HepG2 (cell line): Measurements from ENCODE around the gene B4GALT5. TPM values are rescaled to one million over a fixed set of nuclear protein-coding genes. Genes with fewer than 3 reads are reported as not detected.
A peak's percentile ranks its signal among the peaks of the same experiment; 100 is the strongest.

Source experiments
- HMG20A ChIP-seq: IDR thresholded peaks from 2 replicates; pipeline ENCODE4 v1.6.1; 2016; ENCODE audit warnings: borderline replicate concordance
- KDM4B ChIP-seq: sonication (generic); formaldehyde crosslinking; IDR thresholded peaks from 2 replicates; pipeline ENCODE4 v1.4.0; 2020; ENCODE audit warnings: missing genetic modification reagents
- RAD21 ChIP-seq: fragments of 450-650 bp; formaldehyde crosslinking; IDR thresholded peaks from 2 replicates; pipeline ENCODE4 v1.5.0; 2020; ENCODE audit warnings: mild to moderate bottlenecking
- REXO4 ChIP-seq: sonication (generic); formaldehyde crosslinking; IDR thresholded peaks from 2 replicates; pipeline ENCODE4 v1.8.0; 2022; ENCODE audit warnings: missing genetic modification reagents, mild to moderate bottlenecking, borderline replicate concordance
- SRSF4 ChIP-seq: fragments of 200-400 bp; formaldehyde crosslinking; IDR thresholded peaks from one replicate; pipeline ENCODE4 v1.6.1; 2018; ENCODE audit warnings: mild to moderate bottlenecking, low read depth, low read length, moderate library complexity; ENCODE audit not compliant: poor library complexity, severe bottlenecking
- YEATS2 ChIP-seq: sonication (generic); formaldehyde crosslinking; IDR thresholded peaks from 2 replicates; pipeline ENCODE4 v1.4.0; 2020; ENCODE audit warnings: missing genetic modification reagents, borderline replicate concordance
- ZNF224 ChIP-seq: sonication (generic); formaldehyde crosslinking; IDR thresholded peaks from 2 replicates; pipeline ENCODE4 v1.5.0; 2020; ENCODE audit warnings: mild to moderate bottlenecking, missing genetic modification reagents
- ZNF232 ChIP-seq: sonication (generic); formaldehyde crosslinking; IDR thresholded peaks from 2 replicates; pipeline ENCODE4 v1.4.0; 2020; ENCODE audit warnings: missing genetic modification reagents, borderline replicate concordance
- ZNF33B ChIP-seq: sonication (generic); formaldehyde crosslinking; IDR thresholded peaks from 2 replicates; pipeline ENCODE4 v1.5.1; 2020; ENCODE audit warnings: mild to moderate bottlenecking, missing genetic modification reagents
- ZNF432 ChIP-seq: sonication (generic); formaldehyde crosslinking; IDR thresholded peaks from 2 replicates; pipeline ENCODE4 v1.5.0; 2020; ENCODE audit warnings: missing genetic modification reagents, mild to moderate bottlenecking, borderline replicate concordance
- ZNF468 ChIP-seq: sonication (generic); formaldehyde crosslinking; IDR thresholded peaks from 2 replicates; pipeline ENCODE4 v1.8.0; 2022; ENCODE audit warnings: mild to moderate bottlenecking, moderate library complexity, missing genetic modification reagents
- ZNF605 ChIP-seq: sonication (generic); formaldehyde crosslinking; IDR thresholded peaks from 2 replicates; pipeline ENCODE4 v1.8.0; 2022; ENCODE audit warnings: mild to moderate bottlenecking, missing genetic modification reagents
- ZNF841 ChIP-seq: sonication (generic); formaldehyde crosslinking; IDR thresholded peaks from 2 replicates; pipeline ENCODE4 v1.8.1; 2023; ENCODE audit warnings: missing genetic modification reagents, borderline replicate concordance
- ZNF879 ChIP-seq: sonication (generic); formaldehyde crosslinking; IDR thresholded peaks from 2 replicates; pipeline ENCODE4 v1.8.1; 2023; ENCODE audit warnings: missing genetic modification reagents
- polyA plus RNA-seq, 8 experiments: library from polyadenylated mRNA; depleted of rRNA in 3 of 8; stranded (reverse) in 7 of 8; unstranded in 1 of 8; fragments of >200 nt; fragmentation: Illumina TruSeq in 4 of 8; extraction: Trizol in 4 of 8; gene quantifications; 2 replicates each; pipeline versions ENCODE4 v1.2.1 to v1.2.3, GENCODE V29; 2011 to 2016; ENCODE audit warnings: low read depth in 4 of 8, missing spikeins in 1 of 8, mixed read lengths in 1 of 8; ENCODE audit not compliant: insufficient read depth in 1 of 8
- total RNA-seq, 5 experiments: library from RNA; depleted of rRNA; stranded (reverse); fragments of >200 nt; fragmentation: Illumina TruSeq; extraction: Trizol; gene quantifications; 2 replicates each; pipeline ENCODE4 v1.2.3, GENCODE V29; 2016; ENCODE audit warnings: low read depth in 1 of 5
- TF ChIP-seq, protein P1 (sequence below): sonication (generic); formaldehyde crosslinking; IDR thresholded peaks from 2 replicates; pipeline ENCODE4 v1.4.0; 2020; ENCODE audit warnings: missing genetic modification reagents, borderline replicate concordance
- TF ChIP-seq, protein P2 (sequence below): sonication (generic); formaldehyde crosslinking; IDR thresholded peaks from 2 replicates; pipeline ENCODE4 v1.4.0; 2020; ENCODE audit warnings: low read depth, mild to moderate bottlenecking, missing genetic modification reagents
- TF ChIP-seq, protein P3 (sequence below): sonication (generic); formaldehyde crosslinking; IDR thresholded peaks from 2 replicates; pipeline ENCODE4 v1.5.0; 2020; ENCODE audit warnings: mild to moderate bottlenecking, missing genetic modification reagents
- TF ChIP-seq, protein P4 (sequence below): sonication (generic); formaldehyde crosslinking; IDR thresholded peaks from 2 replicates; pipeline ENCODE4 v1.4.0; 2020; ENCODE audit warnings: missing genetic modification reagents, borderline replicate concordance

B4GALT5 gene
- total and polyA plus RNA-seq, 2 of the 13 experiments (the other 11 are each of a cell fraction or from before 2014, with no cell fraction given): 27.3 to 30.9 TPM

DNA sequence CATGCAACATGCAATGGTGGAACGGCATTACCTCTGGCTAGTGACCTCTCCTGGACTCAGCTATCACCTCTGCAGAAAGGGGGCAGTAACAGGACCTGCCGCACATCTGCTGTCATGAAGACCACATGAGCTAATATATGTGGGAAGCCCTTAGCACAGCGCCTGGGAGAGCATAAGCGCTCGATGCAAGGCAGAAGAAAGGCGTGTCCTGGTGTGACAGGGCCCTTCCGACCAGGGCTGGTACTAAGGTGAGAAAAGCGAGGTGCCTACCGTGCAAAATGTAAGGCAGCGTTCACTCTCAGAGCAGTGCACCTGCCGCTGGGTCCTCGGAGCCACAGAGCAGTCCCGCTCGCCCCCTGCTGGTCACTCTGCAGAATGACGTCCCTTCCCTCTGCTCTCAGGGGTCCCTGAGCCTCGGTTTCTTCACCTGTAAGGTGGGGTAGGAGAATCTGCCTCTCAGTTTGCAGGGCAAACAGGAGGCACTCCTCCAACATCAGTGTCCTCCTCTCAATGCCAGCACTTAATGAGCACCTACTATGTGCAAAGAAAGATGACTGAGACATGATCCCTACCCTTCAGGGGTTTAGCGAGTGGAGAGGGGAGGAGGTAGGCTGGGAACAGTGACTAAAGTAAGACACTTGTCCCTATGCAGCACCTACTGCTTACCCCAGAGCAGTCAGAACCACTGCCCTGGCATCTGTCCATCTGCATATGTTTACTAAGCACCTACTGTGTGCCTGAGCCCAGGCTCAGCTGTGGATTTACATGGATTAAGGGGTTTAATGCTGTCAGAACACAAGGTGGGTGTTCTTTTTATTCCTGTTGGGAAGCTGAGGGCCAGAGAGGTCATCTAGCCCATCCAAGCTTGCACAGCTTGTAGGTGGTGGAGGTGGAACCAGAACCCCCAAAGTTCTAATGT is 104.7 kb downstream of the B4GALT5 start (continued):
- TF ChIP-seq ZNF468 (CRISPR knock-in tag): no peak
- TF ChIP-seq, protein P1, sequence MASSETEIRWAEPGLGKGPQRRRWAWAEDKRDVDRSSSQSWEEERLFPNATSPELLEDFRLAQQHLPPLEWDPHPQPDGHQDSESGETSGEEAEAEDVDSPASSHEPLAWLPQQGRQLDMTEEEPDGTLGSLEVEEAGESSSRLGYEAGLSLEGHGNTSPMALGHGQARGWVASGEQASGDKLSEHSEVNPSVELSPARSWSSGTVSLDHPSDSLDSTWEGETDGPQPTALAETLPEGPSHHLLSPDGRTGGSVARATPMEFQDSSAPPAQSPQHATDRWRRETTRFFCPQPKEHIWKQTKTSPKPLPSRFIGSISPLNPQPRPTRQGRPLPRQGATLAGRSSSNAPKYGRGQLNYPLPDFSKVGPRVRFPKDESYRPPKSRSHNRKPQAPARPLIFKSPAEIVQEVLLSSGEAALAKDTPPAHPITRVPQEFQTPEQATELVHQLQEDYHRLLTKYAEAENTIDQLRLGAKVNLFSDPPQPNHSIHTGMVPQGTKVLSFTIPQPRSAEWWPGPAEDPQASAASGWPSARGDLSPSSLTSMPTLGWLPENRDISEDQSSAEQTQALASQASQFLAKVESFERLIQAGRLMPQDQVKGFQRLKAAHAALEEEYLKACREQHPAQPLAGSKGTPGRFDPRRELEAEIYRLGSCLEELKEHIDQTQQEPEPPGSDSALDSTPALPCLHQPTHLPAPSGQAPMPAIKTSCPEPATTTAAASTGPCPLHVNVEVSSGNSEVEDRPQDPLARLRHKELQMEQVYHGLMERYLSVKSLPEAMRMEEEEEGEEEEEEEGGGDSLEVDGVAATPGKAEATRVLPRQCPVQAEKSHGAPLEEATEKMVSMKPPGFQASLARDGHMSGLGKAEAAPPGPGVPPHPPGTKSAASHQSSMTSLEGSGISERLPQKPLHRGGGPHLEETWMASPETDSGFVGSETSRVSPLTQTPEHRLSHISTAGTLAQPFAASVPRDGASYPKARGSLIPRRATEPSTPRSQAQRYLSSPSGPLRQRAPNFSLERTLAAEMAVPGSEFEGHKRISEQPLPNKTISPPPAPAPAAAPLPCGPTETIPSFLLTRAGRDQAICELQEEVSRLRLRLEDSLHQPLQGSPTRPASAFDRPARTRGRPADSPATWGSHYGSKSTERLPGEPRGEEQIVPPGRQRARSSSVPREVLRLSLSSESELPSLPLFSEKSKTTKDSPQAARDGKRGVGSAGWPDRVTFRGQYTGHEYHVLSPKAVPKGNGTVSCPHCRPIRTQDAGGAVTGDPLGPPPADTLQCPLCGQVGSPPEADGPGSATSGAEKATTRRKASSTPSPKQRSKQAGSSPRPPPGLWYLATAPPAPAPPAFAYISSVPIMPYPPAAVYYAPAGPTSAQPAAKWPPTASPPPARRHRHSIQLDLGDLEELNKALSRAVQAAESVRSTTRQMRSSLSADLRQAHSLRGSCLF (CRISPR knock-in tag): no peak
- TF ChIP-seq YEATS2: no peak; the same call in 1 of the 2 replicates
- TF ChIP-seq KDM4B (CRISPR knock-in tag): peak; percentile 78
- no peak for TF ChIP-seq ZNF879 (CRISPR knock-in tag)
- TF ChIP-seq ZNF605 (CRISPR knock-in tag): peak; percentile 76; the same call in 1 of the 2 replicates
- no peak for TF ChIP-seq ZNF841
- TF ChIP-seq, protein P2, sequence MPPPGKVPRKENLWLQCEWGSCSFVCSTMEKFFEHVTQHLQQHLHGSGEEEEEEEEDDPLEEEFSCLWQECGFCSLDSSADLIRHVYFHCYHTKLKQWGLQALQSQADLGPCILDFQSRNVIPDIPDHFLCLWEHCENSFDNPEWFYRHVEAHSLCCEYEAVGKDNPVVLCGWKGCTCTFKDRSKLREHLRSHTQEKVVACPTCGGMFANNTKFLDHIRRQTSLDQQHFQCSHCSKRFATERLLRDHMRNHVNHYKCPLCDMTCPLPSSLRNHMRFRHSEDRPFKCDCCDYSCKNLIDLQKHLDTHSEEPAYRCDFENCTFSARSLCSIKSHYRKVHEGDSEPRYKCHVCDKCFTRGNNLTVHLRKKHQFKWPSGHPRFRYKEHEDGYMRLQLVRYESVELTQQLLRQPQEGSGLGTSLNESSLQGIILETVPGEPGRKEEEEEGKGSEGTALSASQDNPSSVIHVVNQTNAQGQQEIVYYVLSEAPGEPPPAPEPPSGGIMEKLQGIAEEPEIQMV (CRISPR knock-in tag): no peak; the same call in 1 of the 2 replicates
- peak; percentile 77; the same call in 1 of the 2 replicates for TF ChIP-seq ZNF33B (CRISPR knock-in tag)
- TF ChIP-seq RAD21: peak; percentile 99
- TF ChIP-seq HMG20A (CRISPR knock-in tag): no peak; the same call in 1 of the 2 replicates
- TF ChIP-seq, protein P3, sequence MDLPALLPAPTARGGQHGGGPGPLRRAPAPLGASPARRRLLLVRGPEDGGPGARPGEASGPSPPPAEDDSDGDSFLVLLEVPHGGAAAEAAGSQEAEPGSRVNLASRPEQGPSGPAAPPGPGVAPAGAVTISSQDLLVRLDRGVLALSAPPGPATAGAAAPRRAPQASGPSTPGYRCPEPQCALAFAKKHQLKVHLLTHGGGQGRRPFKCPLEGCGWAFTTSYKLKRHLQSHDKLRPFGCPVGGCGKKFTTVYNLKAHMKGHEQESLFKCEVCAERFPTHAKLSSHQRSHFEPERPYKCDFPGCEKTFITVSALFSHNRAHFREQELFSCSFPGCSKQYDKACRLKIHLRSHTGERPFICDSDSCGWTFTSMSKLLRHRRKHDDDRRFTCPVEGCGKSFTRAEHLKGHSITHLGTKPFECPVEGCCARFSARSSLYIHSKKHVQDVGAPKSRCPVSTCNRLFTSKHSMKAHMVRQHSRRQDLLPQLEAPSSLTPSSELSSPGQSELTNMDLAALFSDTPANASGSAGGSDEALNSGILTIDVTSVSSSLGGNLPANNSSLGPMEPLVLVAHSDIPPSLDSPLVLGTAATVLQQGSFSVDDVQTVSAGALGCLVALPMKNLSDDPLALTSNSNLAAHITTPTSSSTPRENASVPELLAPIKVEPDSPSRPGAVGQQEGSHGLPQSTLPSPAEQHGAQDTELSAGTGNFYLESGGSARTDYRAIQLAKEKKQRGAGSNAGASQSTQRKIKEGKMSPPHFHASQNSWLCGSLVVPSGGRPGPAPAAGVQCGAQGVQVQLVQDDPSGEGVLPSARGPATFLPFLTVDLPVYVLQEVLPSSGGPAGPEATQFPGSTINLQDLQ (CRISPR knock-in tag): peak; percentile 73; the same call in 1 of the 2 replicates
- peak; percentile 75; the same call in 1 of the 2 replicates for TF ChIP-seq ZNF224 (CRISPR knock-in tag)
- no peak for TF ChIP-seq SRSF4
- no peak for TF ChIP-seq REXO4 (CRISPR knock-in tag)
- TF ChIP-seq ZNF232 (CRISPR knock-in tag): peak; percentile 86; the same call in 1 of the 2 replicates
- TF ChIP-seq, protein P4, sequence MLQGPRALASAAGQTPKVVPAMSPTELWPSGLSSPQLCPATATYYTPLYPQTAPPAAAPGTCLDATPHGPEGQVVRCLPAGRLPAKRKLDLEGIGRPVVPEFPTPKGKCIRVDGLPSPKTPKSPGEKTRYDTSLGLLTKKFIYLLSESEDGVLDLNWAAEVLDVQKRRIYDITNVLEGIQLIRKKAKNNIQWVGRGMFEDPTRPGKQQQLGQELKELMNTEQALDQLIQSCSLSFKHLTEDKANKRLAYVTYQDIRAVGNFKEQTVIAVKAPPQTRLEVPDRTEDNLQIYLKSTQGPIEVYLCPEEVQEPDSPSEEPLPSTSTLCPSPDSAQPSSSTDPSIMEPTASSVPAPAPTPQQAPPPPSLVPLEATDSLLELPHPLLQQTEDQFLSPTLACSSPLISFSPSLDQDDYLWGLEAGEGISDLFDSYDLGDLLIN: no peak
- no peak for TF ChIP-seq ZNF432 (CRISPR knock-in tag)
